GM21717 (cell line): ENCODE results near the gene TFDP1.

Experiments used
- ATAC-seq: cut with Tn5 transposase; IDR thresholded peaks from one replicate; pipeline ENCODE4 v1.9.1; 2021; ENCODE audit warnings: mild to moderate bottlenecking, moderate library complexity; ENCODE audit not compliant: unreplicated experiment

The TFDP1 gene, protein sequence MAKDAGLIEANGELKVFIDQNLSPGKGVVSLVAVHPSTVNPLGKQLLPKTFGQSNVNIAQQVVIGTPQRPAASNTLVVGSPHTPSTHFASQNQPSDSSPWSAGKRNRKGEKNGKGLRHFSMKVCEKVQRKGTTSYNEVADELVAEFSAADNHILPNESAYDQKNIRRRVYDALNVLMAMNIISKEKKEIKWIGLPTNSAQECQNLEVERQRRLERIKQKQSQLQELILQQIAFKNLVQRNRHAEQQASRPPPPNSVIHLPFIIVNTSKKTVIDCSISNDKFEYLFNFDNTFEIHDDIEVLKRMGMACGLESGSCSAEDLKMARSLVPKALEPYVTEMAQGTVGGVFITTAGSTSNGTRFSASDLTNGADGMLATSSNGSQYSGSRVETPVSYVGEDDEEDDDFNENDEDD

DNA sequence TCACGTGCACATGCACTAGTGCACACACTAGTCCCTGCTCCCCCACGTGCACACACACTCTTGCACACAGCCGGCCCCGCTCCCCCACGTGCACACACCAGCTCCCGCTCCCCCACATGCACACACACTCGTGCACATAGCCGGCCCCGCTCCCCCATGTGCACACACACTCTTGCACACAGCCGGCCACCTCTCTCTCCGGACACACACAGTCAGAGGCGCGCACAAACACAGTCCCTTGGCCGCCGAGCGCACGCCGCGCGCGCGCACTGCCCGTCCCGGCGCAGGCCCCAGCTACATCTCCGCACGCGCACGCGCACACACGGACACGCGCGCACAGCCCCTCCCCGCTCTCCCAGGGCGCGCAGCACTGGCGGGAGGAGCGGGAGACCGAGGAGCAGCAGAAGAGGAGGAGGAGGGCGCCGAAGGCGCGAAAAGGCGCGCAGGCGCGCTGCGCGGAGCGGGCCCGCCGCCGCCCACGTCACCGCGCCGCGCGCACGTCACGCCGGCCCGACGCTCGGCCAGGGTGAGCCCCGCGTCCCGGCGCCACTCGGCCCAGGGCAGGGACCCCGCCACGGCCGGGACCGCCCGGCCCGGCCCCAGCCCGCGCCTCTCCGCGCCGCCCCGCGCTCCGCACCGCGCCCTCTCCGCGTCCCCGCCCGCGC lies at the start of gene TFDP1:
Gene TFDP1 (plus strand): TSS at position 549 of the 665 bp plus-strand sequence. CDS start 1,085 bp downstream, outside the sequence.
- ATAC-seq = peak; percentile 91

DNA sequence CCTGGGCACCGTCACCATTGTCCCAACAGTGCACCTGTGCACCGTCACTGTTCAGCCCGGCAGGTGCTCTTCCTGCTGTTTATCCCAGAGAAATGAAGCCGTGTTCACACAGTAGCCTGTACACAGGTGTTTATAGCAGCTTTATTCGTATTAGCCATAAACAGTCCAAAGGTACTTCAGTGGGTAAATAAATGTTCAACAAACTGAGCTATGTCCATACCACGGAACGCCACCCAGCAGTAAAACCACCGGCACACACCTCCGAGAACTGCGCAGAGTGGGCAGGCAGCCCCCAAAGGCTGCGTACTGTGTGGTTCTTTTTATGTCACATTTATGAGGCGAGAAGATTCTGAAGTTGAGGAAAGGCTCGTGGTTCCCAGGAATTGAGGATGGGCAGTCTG lies 49.2 kb upstream of the TFDP1 start:
- ATAC-seq = no peak

- no peak for ATAC-seq
Measured at GRCh38 chr13:113536461-113537110, 48.0 kb upstream of the TFDP1 start.

GRCh38 chr13:113537205-113537604 lies 47.3 kb upstream of the TFDP1 start:
- ATAC-seq = no peak

DNA sequence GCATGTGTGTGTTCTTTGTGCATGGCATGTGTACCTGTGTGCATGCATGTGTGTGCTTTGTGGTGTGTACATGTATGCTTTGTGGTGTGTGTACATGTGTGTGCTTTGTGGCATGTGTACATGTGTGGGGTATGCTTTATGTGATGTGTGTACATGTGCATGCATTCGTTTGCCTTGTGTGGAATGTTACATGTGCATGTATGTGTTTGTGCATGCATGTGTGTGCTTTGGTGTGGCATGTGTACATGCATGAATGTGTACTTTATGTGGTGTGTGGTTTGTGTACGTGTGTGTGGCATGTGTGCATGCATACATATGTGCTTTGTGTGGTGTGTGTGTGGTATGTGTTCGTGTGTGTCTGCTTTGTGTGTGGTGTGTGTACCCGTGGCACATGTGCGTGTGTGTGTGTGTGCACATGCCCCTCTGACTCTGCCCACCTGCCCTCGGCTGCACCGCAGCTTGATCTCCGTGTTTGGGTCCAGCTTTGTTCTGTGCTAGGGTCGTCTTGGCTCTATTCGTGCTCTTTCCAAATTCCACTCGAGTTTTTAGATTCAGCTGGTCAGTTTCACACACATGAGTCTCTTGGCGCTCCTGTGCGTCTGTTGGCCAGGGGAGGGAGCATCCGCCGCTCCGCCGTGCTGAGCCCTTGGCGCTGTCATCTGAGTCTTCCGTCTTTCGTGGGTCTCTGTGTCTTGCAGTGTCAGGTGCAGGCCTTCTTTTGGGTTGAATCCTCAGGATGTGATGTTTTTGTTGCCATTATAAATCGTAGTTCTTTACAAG lies 46.5 kb upstream of the TFDP1 start:
- ATAC-seq = no peak

GRCh38 chr13:113538689-113539058 lies 45.9 kb upstream of the TFDP1 start:
- no peak for ATAC-seq

DNA sequence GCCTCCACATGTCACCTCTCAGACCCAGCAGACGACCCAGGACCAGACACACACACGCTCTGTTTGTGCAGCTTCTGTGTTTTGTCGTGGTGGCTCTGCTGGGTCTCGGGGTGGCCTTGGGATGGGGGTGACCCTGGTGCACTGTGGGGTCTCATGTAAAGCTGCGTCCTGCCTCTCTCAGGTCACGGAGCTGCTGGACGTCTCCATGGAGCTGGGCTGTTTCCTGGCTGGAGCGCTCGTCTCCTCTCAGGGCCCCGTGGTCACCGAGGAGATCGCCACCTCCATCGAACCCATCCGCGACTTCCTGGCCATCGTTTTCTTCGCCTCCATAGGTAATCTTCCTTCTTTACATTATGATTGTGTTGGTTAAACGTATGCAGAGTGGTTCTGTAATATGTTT lies 45.4 kb upstream of the TFDP1 start:
- no peak for ATAC-seq

- ATAC-seq = no peak
Measured at GRCh38 chr13:113539822-113540221, 44.7 kb upstream of the TFDP1 start.

GRCh38 chr13:113540523-113540922 lies 44.0 kb upstream of the TFDP1 start:
- no peak for ATAC-seq

DNA sequence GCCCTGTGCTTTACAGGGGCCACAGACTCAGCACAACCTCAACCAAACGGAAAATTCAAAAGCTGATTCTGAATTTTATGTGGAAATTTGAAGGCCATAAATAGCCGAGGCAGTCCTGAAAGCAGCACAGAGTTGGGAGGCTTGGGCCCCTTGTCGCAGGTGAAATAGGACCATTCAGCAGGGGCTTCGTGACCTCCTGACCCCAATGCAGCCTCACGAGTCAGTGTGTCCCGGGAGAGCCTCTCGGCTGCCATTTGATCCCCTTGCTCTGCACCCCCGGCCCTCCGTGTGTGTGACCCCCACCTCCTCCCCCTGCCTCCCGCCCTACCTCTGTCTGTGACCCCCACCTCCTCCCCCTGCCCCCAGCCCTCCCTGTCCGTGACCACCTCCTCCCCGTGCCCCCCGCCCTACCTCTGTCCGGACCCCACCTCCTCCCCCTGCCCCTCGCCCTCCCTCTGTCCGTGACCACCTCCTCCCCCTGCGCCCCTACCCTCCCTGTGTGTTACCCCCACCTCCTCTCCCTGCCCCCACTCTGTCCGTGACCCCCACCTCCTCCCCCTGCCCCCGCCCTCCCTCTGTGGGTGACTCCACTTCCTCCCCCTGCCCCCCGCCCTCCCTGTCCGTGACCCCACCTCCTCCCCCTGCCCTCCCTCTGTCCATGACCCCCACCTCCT lies 41.7 kb upstream of the TFDP1 start:
- ATAC-seq = no peak

DNA sequence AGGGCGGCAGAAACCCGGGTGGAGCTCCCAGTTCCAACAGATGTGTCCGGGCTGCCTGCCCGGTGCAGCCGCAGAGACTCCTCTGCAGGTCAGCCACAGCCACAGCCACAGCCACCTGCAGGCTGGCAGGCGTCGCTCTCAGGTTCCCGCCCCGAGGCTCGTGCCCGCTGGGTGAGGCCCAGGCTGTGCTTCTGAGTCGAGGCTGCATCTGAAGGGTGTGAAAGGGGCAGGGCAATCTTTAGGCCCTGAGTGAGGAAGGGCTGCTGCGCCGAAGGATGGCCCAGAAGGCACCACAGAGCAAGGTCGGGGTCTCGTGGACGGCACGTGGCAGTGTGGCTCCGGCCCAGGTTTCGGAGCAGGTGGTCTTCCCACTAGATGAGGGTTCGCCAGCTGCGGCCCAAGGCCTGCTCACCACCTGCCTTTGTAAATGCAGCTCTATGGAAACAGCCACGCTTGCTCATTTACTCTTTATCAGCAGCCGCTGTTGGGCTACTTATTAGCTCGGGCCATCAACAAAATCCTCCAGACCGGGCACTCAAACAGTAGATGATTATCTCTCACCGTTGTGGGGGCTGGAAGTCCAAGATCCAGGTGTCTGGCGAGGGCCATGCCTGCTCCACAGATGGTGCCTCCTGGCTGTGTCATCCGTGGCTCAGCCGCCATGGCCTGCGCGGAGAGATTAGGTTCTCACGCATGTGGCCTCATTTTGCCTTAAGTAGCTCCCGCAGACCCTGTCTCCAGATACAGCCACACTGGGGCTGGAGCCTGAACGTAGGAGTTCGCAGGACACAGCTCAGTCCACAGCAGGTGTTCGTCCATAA lies 40.3 kb upstream of the TFDP1 start:
- no peak for ATAC-seq

- no peak for ATAC-seq
Measured at GRCh38 chr13:113544896-113545295, 39.7 kb upstream of the TFDP1 start.

- ATAC-seq = no peak
Measured at GRCh38 chr13:113545455-113545930, 39.1 kb upstream of the TFDP1 start.

- no peak for ATAC-seq
Measured at GRCh38 chr13:113545931-113546516, 38.5 kb upstream of the TFDP1 start.

DNA sequence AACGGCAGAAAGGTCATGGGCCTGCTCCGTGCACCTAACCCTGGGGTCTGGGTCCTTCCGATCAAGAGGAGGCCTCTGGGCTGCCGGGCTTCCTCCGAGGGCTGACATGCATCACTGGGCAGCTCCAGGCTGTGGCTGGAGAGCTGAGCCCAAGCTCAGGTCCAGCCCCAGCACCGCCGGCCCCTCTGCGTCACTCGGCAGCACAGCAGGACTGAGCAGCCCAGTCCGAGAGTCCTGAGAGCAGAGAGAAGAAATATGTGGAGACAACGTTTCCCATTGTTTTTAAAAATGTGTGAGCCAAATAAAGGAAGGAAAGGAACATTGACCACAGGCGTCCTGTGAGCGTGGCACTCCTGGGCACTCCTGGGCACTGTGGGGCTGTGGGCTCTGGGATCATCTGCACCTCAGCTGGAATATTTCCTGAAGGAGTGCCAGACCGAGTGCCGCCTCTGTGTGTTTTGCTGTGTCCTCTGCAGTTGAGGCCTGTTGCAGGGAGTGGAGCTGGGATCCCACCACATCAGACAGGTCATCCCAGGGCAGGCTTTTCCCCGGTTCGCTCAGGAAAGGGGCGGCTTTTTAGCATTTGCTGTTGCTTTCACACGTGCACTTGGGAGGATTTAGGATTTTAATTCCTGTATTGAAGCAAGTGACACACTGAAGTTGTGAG lies 37.8 kb upstream of the TFDP1 start:
- ATAC-seq = no peak

- no peak for ATAC-seq
Measured at GRCh38 chr13:113547238-113547971, 37.1 kb upstream of the TFDP1 start.

- ATAC-seq = no peak
Measured at GRCh38 chr13:113548171-113548641, 36.3 kb upstream of the TFDP1 start.
